K562 (cell line): ENCODE measurements around the gene C1QA.

Source experiments
- CBFA2T2 ChIP-seq: fragments of 450-650 bp; conservative IDR thresholded peaks from 2 replicates; pipeline ENCODE4 v1.6.1; 2017; ENCODE audit warnings: mild to moderate bottlenecking
- CHD4 ChIP-seq: fragments of 200-600 bp; sonication (generic); IDR thresholded peaks from 3 replicates; pipeline ENCODE4 v1.6.1; 2012; ENCODE audit warnings: low read depth, mild to moderate bottlenecking, mixed read lengths, low read length, inconsistent platforms; ENCODE audit not compliant: insufficient read depth, insufficient replicate concordance, poor library complexity, severe bottlenecking
- EZH2 ChIP-seq: IDR thresholded peaks from 2 replicates; pipeline ENCODE4 v1.6.1; 2012; ENCODE audit warnings: low read depth, mild to moderate bottlenecking, inconsistent platforms, low read length, borderline replicate concordance
- FOXM1 ChIP-seq, 2 experiments: fragments of 450-650 bp in 1 of 2; sonication (generic) in 1 of 2; formaldehyde crosslinking in 1 of 2; IDR thresholded peaks; 2 replicates each; pipeline versions ENCODE4 v1.6.1 to v1.9.0; 2017 to 2022; ENCODE audit warnings: low read depth in 2 of 2, mild to moderate bottlenecking in 2 of 2, missing genetic modification reagents in 1 of 2, moderate library complexity in 1 of 2
- MTA3 ChIP-seq: fragments of 450-650 bp; formaldehyde crosslinking; IDR thresholded peaks from 2 replicates; pipeline ENCODE4 v1.6.1; 2017; ENCODE audit warnings: mild to moderate bottlenecking, borderline replicate concordance
- NR2F6 ChIP-seq: fragments of 450-650 bp; formaldehyde crosslinking; IDR thresholded peaks from 2 replicates; pipeline ENCODE4 v1.4.0; 2020; ENCODE audit warnings: mild to moderate bottlenecking
- SNRNP70 ChIP-seq: fragments of 200-400 bp; formaldehyde crosslinking; optimal IDR thresholded peaks from 2 replicates; pipeline ENCODE3; 2017; ENCODE audit warnings: low read depth, low read length
- TARDBP ChIP-seq: fragments of 450-650 bp; IDR thresholded peaks from 2 replicates; pipeline ENCODE4 v1.6.1; 2016
- U2AF1 ChIP-seq: fragments of 200-400 bp; formaldehyde crosslinking; optimal IDR thresholded peaks from 2 replicates; pipeline ENCODE3; 2017; ENCODE audit warnings: mild to moderate bottlenecking, low read depth, low read length, moderate library complexity
- ZNF445 ChIP-seq: fragments of 250-450 bp; sonication (Bioruptor Pico); IDR thresholded peaks from 2 replicates; pipeline ENCODE4 v1.4.0; 2020; ENCODE audit warnings: low read depth, mild to moderate bottlenecking, moderate library complexity
- ZNF707 ChIP-seq: fragments of 250-450 bp; sonication (Bioruptor Pico); conservative IDR thresholded peaks from 2 replicates; pipeline ENCODE4 v1.8.0; 2022; ENCODE audit warnings: inconsistent platforms, mild to moderate bottlenecking, moderate library complexity

- TF ChIP-seq ZNF707 (CRISPR knock-in tag) (no peak), MTA3 (no peak), U2AF1 (no peak), SNRNP70 (no peak), FOXM1 (IDR thresholded peaks at IDR 0.05; ENCODE audit: low read depth) (no peak), FOXM1 (CRISPR knock-in tag; IDR thresholded peaks at IDR 0.05; ENCODE audit: low read depth) (no peak), EZH2 (no peak), NR2F6 (CRISPR knock-in tag) (no peak), CHD4 (no peak), ZNF445 (no peak), TARDBP (no peak), CBFA2T2 (no peak)
Observed at GRCh38 chr1:22651941-22652856, 15.8 kb downstream of the C1QA start.
